ENCODE measurements around the gene SEC31B.

DNA sequence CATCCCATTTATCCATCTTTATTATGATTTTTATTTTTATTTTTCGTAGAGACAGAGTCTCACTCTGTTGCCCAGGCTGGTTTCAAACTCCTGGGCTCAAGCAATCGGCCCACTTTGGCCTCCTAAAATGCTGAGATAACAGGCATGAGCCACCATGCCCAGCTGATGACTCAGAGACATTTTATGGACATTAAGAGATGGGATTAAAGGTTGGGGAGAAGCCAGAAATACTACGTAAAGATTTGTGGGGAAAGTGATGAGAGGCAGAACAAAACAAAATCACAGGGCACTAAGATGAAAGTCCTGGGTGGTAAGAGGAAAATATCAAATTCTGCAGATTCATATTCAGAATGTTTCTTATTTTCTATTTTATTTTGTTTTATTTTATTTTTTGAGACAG is 49.3 kb downstream of the SEC31B start:
- TF ChIP-seq, protein P1, sequence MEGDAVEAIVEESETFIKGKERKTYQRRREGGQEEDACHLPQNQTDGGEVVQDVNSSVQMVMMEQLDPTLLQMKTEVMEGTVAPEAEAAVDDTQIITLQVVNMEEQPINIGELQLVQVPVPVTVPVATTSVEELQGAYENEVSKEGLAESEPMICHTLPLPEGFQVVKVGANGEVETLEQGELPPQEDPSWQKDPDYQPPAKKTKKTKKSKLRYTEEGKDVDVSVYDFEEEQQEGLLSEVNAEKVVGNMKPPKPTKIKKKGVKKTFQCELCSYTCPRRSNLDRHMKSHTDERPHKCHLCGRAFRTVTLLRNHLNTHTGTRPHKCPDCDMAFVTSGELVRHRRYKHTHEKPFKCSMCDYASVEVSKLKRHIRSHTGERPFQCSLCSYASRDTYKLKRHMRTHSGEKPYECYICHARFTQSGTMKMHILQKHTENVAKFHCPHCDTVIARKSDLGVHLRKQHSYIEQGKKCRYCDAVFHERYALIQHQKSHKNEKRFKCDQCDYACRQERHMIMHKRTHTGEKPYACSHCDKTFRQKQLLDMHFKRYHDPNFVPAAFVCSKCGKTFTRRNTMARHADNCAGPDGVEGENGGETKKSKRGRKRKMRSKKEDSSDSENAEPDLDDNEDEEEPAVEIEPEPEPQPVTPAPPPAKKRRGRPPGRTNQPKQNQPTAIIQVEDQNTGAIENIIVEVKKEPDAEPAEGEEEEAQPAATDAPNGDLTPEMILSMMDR (conservative IDR thresholded peaks at IDR 0.05 in 1 of 2, IDR thresholded peaks at IDR 0.05 in 1 of 2; ENCODE audit: extremely low read depth in 1 of 2, insufficient read depth in 1 of 2, low read depth in 1 of 2, low read length in 2 of 2): no peak
- TF ChIP-seq EZH2 (IDR thresholded peaks at IDR 0.05; ENCODE audit: borderline replicate concordance, low read length): no peak

All from mammary epithelial cell (primary cell).